ENCODE data around the gene ZNF473. TPM values are rescaled to one million over a fixed set of nuclear protein-coding genes. Genes with fewer than 3 reads are reported as not detected.

ZNF473 gene
- total RNA-seq, 5 donors from 2014 or later (not counting 1 experiment from before 2014, with no cell fraction given), result 6.0 to 13.9 (median 10.4) TPM

DNA sequence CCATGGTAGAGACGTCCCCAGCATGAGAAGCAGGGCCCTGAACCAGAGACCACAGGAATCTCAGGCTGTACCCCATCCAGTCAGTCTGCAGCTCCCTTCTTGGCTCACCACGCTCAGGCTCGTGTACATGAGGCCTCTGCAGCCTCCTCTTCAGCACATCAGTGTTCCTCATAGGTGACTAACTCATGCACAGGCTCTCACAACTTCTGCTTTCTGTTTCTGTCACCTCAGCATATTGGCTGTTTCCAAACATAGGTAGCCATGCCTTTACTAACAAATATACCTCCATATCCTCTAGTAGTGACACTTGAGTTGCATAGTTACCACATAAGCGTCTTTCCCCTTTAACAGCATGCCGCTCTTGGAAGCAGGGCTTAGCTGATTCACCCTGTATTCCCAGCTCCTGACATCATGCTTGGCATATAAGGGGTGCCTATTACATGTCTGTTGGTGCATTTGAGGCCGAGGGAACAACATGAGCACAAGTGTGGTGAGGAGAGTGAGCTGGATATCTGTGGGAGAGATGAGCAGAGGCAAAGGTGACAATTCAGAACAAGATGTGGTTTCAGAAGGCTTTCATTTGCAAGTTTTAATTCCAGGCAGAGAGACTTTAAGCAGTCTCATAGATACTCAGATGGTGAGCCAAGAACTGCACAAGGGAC is 16.7 kb downstream of the ZNF473 start:
- POLR2A ChIA-PET, result no interaction called here
- Histone ChIP-seq H3K4me1 (ENCODE audit: control insufficient read depth in 1 of 2, extremely low read depth in 1 of 2, insufficient read depth in 2 of 2, low read length in 2 of 2) (no peaks in the 10 kb centered on the region), H3K36me3 (ENCODE audit: control insufficient read depth in 2 of 2, extremely low read depth in 1 of 2, insufficient read depth in 1 of 2, low read length in 1 of 2) (peaks cover 27 to 77% of the 10 kb centered on the region in 2 donors), H3K27ac (ENCODE audit: low read length) (no peak overlapping the region), H3K4me3 (ENCODE audit: control insufficient read depth in 1 of 2, extremely low read depth in 1 of 2, low read length in 1 of 2) (no peak overlapping the region), H3K27me3 (replicated peaks in 1 of 2; ENCODE audit: control insufficient read depth in 2 of 2, extremely low read depth in 1 of 2, insufficient read depth in 2 of 2, low read length in 1 of 2) (no peaks in the 10 kb centered on the region), H3K9me3 (peaks cover 9% of the 10 kb centered on the region)
- Mint-ChIP-seq H3K4me1 (no peaks in the 10 kb centered on the region), H3K9me3 (peaks cover 14 to 23% (median 18%) of the 10 kb centered on the region in 3 donors), H3K27me3 (no peaks in the 10 kb centered on the region), H3K4me3 (no peak overlapping the region), H3K36me3 (peaks cover 75% of the 10 kb centered on the region), H3K27ac (no peak overlapping the region)
- CTCF ChIA-PET, result no interaction called here
- DNase-seq, result no peak
- ATAC-seq (replicated peaks in 1 of 4), result no peak
- WGBS (ENCODE audit: insufficient coverage), result 95% methylated on average over 4 of the region's 6 CpGs

DNA sequence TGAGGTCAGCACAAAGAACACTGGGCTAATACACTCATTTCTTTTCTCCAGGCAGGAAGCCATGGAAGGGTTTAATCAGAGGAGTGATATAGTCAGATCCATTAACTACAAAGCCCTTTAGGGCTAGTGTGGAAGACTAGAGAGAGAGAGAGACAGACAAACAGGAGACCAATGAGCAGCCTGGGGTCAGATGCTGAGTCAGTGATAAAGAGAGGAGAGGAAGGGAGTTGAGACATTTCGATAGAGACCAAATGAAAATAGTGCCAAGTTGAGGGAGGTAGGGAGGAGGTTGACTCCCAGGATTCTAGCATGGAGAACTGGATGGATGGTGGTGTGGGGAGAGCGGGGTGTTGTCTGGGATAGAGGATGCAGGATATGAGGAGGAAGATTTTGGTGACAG is 18.2 kb downstream of the ZNF473 start:
- Mint-ChIP-seq H3K4me1 (no peaks in the 10 kb centered on the region), H3K27ac (no peak overlapping the region), H3K4me3 (no peak overlapping the region), H3K27me3 (no peaks in the 10 kb centered on the region), H3K36me3 (peaks cover 78% of the 10 kb centered on the region), H3K9me3 (peaks cover 14 to 23% (median 18%) of the 10 kb centered on the region in 3 donors)
- no peak for ATAC-seq (replicated peaks in 1 of 4)
- Histone ChIP-seq H3K9me3 (peaks cover 9% of the 10 kb centered on the region), H3K27me3 (replicated peaks in 1 of 2; ENCODE audit: control insufficient read depth in 2 of 2, extremely low read depth in 1 of 2, insufficient read depth in 2 of 2, low read length in 1 of 2) (no peaks in the 10 kb centered on the region), H3K27ac (ENCODE audit: low read length) (no peak overlapping the region), H3K36me3 (ENCODE audit: control insufficient read depth in 2 of 2, extremely low read depth in 1 of 2, insufficient read depth in 1 of 2, low read length in 1 of 2) (peaks cover 25 to 73% of the 10 kb centered on the region in 2 donors), H3K4me1 (ENCODE audit: control insufficient read depth in 1 of 2, extremely low read depth in 1 of 2, insufficient read depth in 2 of 2, low read length in 2 of 2) (no peaks in the 10 kb centered on the region), H3K4me3 (ENCODE audit: control insufficient read depth in 1 of 2, extremely low read depth in 1 of 2, low read length in 1 of 2) (no peak overlapping the region)
- 96% methylated on average over 2 of the region's 2 CpGs for WGBS (ENCODE audit: insufficient coverage)
- ChIA-PET POLR2A (no interaction called here), CTCF (no interaction called here)
- no peak for DNase-seq

DNA sequence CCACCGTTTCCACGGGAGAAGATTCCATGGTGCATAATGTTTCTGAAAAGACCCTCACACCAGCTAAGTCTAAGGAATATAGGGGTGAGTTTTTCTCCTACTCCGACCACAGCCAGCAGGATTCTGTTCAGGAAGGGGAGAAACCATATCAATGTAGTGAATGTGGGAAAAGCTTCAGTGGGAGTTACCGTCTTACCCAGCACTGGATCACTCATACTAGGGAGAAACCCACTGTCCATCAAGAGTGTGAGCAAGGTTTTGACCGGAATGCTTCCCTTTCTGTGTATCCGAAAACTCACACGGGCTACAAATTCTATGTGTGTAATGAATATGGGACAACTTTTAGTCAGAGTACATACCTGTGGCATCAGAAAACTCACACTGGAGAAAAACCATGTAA is 19.1 kb downstream of the ZNF473 start:
- peaks cover 73% of the 10 kb centered on the region for H3K36me3 Mint-ChIP-seq
- POLR2A ChIA-PET, result no interaction called here
- WGBS (ENCODE audit: insufficient coverage), result no CpG with 5 or more reads among the region's 7 CpGs
- DNase-seq (no peak), ATAC-seq (replicated peaks in 1 of 4) (no peak)
- H3K27ac ChIP-seq (ENCODE audit: low read length), result no peak overlapping the region
- H3K4me1 Mint-ChIP-seq, result peaks cover under 1 to 2% (median under 1%) of the 10 kb centered on the region in 3 donors
- no peaks in the 10 kb centered on the region for H3K27me3 Mint-ChIP-seq
- peaks cover 0 to 3% of the 10 kb centered on the region in 2 experiments for H3K4me1 ChIP-seq (ENCODE audit: control insufficient read depth in 1 of 2, extremely low read depth in 1 of 2, insufficient read depth in 2 of 2, low read length in 2 of 2)
- peaks cover 9% of the 10 kb centered on the region for H3K9me3 ChIP-seq
- CTCF ChIA-PET, result no interaction called here
- H3K4me3 ChIP-seq (ENCODE audit: control insufficient read depth in 1 of 2, extremely low read depth in 1 of 2, low read length in 1 of 2), result no peak overlapping the region
- no peaks in the 10 kb centered on the region for H3K27me3 ChIP-seq (replicated peaks in 1 of 2; ENCODE audit: control insufficient read depth in 2 of 2, extremely low read depth in 1 of 2, insufficient read depth in 2 of 2, low read length in 1 of 2)
- H3K36me3 ChIP-seq (ENCODE audit: control insufficient read depth in 2 of 2, extremely low read depth in 1 of 2, insufficient read depth in 1 of 2, low read length in 1 of 2), result peaks cover 22 to 64% of the 10 kb centered on the region in 2 donors
- H3K9me3 Mint-ChIP-seq, result peaks cover 14 to 23% (median 18%) of the 10 kb centered on the region in 3 donors
- no peak overlapping the region for H3K27ac Mint-ChIP-seq
- no peak overlapping the region for H3K4me3 Mint-ChIP-seq

DNA sequence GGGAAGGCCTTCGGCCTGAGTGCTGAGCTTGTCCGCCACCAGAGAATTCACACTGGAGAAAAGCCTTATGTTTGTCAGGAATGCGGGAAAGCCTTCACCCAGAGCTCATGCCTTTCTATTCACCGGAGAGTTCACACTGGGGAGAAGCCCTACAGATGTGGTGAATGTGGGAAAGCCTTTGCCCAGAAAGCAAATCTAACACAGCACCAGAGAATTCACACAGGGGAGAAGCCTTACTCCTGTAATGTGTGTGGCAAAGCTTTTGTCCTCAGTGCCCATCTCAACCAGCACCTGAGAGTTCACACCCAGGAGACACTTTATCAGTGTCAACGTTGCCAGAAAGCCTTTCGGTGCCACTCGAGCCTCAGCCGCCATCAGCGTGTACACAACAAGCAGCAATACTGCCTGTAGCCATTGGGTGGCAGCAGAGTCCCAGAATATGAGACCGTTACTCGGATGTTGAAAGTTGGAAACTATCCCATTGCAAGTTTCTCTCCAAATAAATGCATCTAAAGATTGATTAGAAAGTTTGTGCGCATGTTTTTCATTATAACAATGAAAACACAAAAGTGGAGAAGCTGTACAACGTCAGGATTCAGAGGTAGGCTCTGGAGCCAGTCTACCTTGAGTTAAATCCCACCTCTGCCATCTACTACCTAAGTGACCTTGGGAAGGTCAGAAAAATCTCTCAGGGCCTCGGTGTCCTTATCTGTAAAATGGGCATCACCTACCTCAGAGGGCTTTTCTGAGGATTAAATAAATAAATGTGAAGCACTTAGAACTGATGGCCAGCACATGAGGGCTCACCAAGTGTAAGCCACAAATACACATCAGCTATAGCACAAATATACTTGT is 21.1 kb downstream of the ZNF473 start:
- H3K36me3 Mint-ChIP-seq, result peaks cover 53% of the 10 kb centered on the region
- H3K27ac Mint-ChIP-seq, result no peak overlapping the region
- Histone ChIP-seq H3K9me3 (peaks cover 9% of the 10 kb centered on the region), H3K4me1 (ENCODE audit: control insufficient read depth in 1 of 2, extremely low read depth in 1 of 2, insufficient read depth in 2 of 2, low read length in 2 of 2) (peaks cover 0 to 17% of the 10 kb centered on the region in 2 experiments), H3K27me3 (replicated peaks in 1 of 2; ENCODE audit: control insufficient read depth in 2 of 2, extremely low read depth in 1 of 2, insufficient read depth in 2 of 2, low read length in 1 of 2) (peaks cover 0 to 6% of the 10 kb centered on the region in 2 experiments), H3K27ac (ENCODE audit: low read length) (no peak overlapping the region), H3K4me3 (ENCODE audit: control insufficient read depth in 1 of 2, extremely low read depth in 1 of 2, low read length in 1 of 2) (no peak overlapping the region), H3K36me3 (ENCODE audit: control insufficient read depth in 2 of 2, extremely low read depth in 1 of 2, insufficient read depth in 1 of 2, low read length in 1 of 2) (peaks cover 16 to 44% of the 10 kb centered on the region in 2 donors)
- H3K4me3 Mint-ChIP-seq, result no peak overlapping the region
- peaks cover 14 to 15% (median 14%) of the 10 kb centered on the region in 3 donors for H3K4me1 Mint-ChIP-seq
- H3K9me3 Mint-ChIP-seq, result peaks cover 14 to 23% (median 18%) of the 10 kb centered on the region in 3 donors
- 100% methylated on average over 2 of the region's 14 CpGs for WGBS (ENCODE audit: insufficient coverage)
- ATAC-seq (replicated peaks in 1 of 4) (no peak), DNase-seq (peak in 34 of 35 experiments; percentile 4 to 79 (median 44))
- peaks cover 0 to 1% of the 10 kb centered on the region in 2 donors for H3K27me3 Mint-ChIP-seq
- ChIA-PET POLR2A (no interaction called here), CTCF (interaction anchor here in 1 of 2 donors (0.5 kb wide), 1 partner anchor 282 kb away, joined by 4 read pairs; the partner anchor contains the start of gene KCNC3)

DNA sequence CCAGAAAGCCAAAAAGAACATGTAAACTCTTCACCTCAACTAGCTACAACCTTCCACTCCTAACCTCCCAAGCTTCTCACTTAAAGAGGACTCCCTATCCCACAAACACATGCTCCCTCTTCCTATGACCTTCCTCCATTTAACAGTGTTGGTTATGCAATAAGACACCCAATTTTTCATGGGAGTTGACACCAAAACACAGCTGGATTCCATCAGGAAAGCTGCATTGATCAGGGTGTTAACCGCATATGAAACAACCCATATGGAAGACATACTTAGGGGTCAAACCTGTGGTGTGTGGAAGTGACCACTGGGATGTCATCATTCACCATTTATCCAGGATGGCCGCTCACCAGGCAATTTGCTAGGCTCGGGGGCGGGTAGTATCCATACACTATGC is 21.9 kb downstream of the ZNF473 start:
- DNase-seq, result no peak
- Histone ChIP-seq H3K27ac (ENCODE audit: low read length) (no peak overlapping the region), H3K9me3 (peaks cover 9% of the 10 kb centered on the region), H3K36me3 (ENCODE audit: control insufficient read depth in 2 of 2, extremely low read depth in 1 of 2, insufficient read depth in 1 of 2, low read length in 1 of 2) (peaks cover 15 to 36% of the 10 kb centered on the region in 2 donors), H3K4me1 (ENCODE audit: control insufficient read depth in 1 of 2, extremely low read depth in 1 of 2, insufficient read depth in 2 of 2, low read length in 2 of 2) (peaks cover 0 to 17% of the 10 kb centered on the region in 2 experiments), H3K4me3 (ENCODE audit: control insufficient read depth in 1 of 2, extremely low read depth in 1 of 2, low read length in 1 of 2) (peak overlapping the region in 1 of 2 donors; percentile 10), H3K27me3 (replicated peaks in 1 of 2; ENCODE audit: control insufficient read depth in 2 of 2, extremely low read depth in 1 of 2, insufficient read depth in 2 of 2, low read length in 1 of 2) (peaks cover 0 to 6% of the 10 kb centered on the region in 2 experiments)
- Mint-ChIP-seq H3K27me3 (peaks cover 0 to 1% of the 10 kb centered on the region in 2 donors), H3K4me3 (no peak overlapping the region), H3K27ac (no peak overlapping the region), H3K36me3 (peaks cover 46% of the 10 kb centered on the region), H3K4me1 (peaks cover 14 to 15% (median 14%) of the 10 kb centered on the region in 3 donors), H3K9me3 (peaks cover 14 to 23% (median 18%) of the 10 kb centered on the region in 3 donors)
- ChIA-PET CTCF (interaction anchor here in 1 of 2 donors (0.5 to 0.7 kb wide), 2 partner anchors 88 to 281 kb away, joined by 3 to 4 read pairs; partner anchors contain the start of gene KCNC3), POLR2A (no interaction called here)
- WGBS (ENCODE audit: insufficient coverage), result 100% methylated on average over 2 of the region's 4 CpGs
- ATAC-seq (replicated peaks in 1 of 4), result no peak

Data from T-cell (primary cell).